WTC11 (cell line): ENCODE measurements around the gene FGF6. TPM values are rescaled to one million over a fixed set of nuclear protein-coding genes. Genes with fewer than 3 reads are reported as not detected.

ENCODE experiments used
- ATAC-seq: fragments of 200-7000 bp; cut with Tn5 transposase; 2 replicates; pipeline ENCODE4 v1.10.0; 2021; ENCODE audit warnings: mild to moderate bottlenecking, moderate library complexity
- CTCF ChIA-PET: fragments of 300-600 bp; sonication (Branson Sonifier 250); formaldehyde crosslinking; loops from one replicate; lab custom pipeline; 2021; ENCODE audit warnings: antibody characterized with exemption; lab: Charles Lee
- POLR2A ChIA-PET: fragments of 350-600 bp; sonication (Branson Sonifier 250); formaldehyde crosslinking; loops from one replicate; lab custom pipeline; 2021; ENCODE audit warnings: antibody characterized with exemption; lab: Charles Lee
- DNase-seq: peaks from one replicate; pipeline ENCODE4 v3.0.0; 2021; ENCODE audit warnings: low spot score
- H3K27ac Mint-ChIP-seq: 2 replicates; pipeline ENCODE4 v1.8.0; 2021; ENCODE audit warnings: mixed read lengths
- H3K27me3 Mint-ChIP-seq: 2 replicates; pipeline ENCODE4 v1.8.0; 2021; ENCODE audit warnings: low read depth, mild to moderate bottlenecking, moderate library complexity, mixed read lengths
- H3K36me3 Mint-ChIP-seq: 2 replicates; pipeline ENCODE4 v1.8.0; 2021; ENCODE audit warnings: mixed read lengths
- H3K4me1 Mint-ChIP-seq: 2 replicates; pipeline ENCODE4 v1.8.0; 2022; ENCODE audit warnings: mixed read lengths
- H3K4me3 Mint-ChIP-seq: 2 replicates; pipeline ENCODE4 v1.8.0; 2021; ENCODE audit warnings: mild to moderate bottlenecking, moderate library complexity, mixed read lengths
- H3K9me3 Mint-ChIP-seq: 2 replicates; pipeline ENCODE4 v1.8.0; 2021; ENCODE audit warnings: mixed read lengths
- FOXK1 ChIP-seq: sonication (generic); formaldehyde crosslinking; IDR thresholded peaks from 2 replicates; pipeline ENCODE4 v1.8.0; 2022; ENCODE audit warnings: mild to moderate bottlenecking, moderate library complexity, missing genetic modification reagents
- IRF2 ChIP-seq: sonication (generic); formaldehyde crosslinking; IDR thresholded peaks from 2 replicates; pipeline ENCODE4 v1.8.0; 2022; ENCODE audit warnings: low read depth, missing genetic modification reagents, borderline replicate concordance
- JAZF1 ChIP-seq: fragments of 250-450 bp; sonication (Bioruptor Pico); IDR thresholded peaks from 2 replicates; pipeline ENCODE4 v1.9.0; 2021; ENCODE audit warnings: moderate library complexity, mild to moderate bottlenecking, inconsistent platforms
- JUN ChIP-seq: sonication (generic); formaldehyde crosslinking; IDR thresholded peaks from 2 replicates; pipeline ENCODE4 v1.8.0; 2023; ENCODE audit warnings: mild to moderate bottlenecking, missing genetic modification reagents
- NFATC4 ChIP-seq: fragments of 250-450 bp; sonication (Bioruptor Pico); IDR thresholded peaks from 2 replicates; pipeline ENCODE4 v1.9.0; 2021; ENCODE audit warnings: mild to moderate bottlenecking
- NFE2L1 ChIP-seq: sonication (generic); formaldehyde crosslinking; IDR thresholded peaks from 2 replicates; pipeline ENCODE4 v1.8.1; 2023; ENCODE audit warnings: missing genetic modification reagents
- NFYB ChIP-seq: sonication (generic); formaldehyde crosslinking; conservative IDR thresholded peaks from 2 replicates; pipeline ENCODE4 v1.8.0; 2022; ENCODE audit warnings: low read depth, missing genetic modification reagents
- NR1H2 ChIP-seq: sonication (generic); formaldehyde crosslinking; IDR thresholded peaks from 2 replicates; pipeline ENCODE4 v1.9.0; 2021; ENCODE audit warnings: mild to moderate bottlenecking, moderate library complexity, missing genetic modification reagents
- NR2C2 ChIP-seq: sonication (generic); formaldehyde crosslinking; IDR thresholded peaks from 2 replicates; pipeline ENCODE4 v1.8.0; 2022; ENCODE audit warnings: mild to moderate bottlenecking, missing genetic modification reagents
- OVOL2 ChIP-seq: fragments of 250-450 bp; sonication (Bioruptor Pico); IDR thresholded peaks from 2 replicates; pipeline ENCODE4 v1.9.0; 2021; ENCODE audit warnings: mild to moderate bottlenecking, borderline replicate concordance
- SMAD3 ChIP-seq: sonication (generic); formaldehyde crosslinking; IDR thresholded peaks from 2 replicates; pipeline ENCODE4 v1.8.0; 2022; ENCODE audit warnings: missing genetic modification reagents, mild to moderate bottlenecking, borderline replicate concordance
- SMAD4 ChIP-seq: sonication (generic); formaldehyde crosslinking; IDR thresholded peaks from 2 replicates; pipeline ENCODE4 v1.8.0; 2022; ENCODE audit warnings: mild to moderate bottlenecking, missing genetic modification reagents
- TEAD4 ChIP-seq: sonication (generic); formaldehyde crosslinking; IDR thresholded peaks from 2 replicates; pipeline ENCODE4 v1.8.0; 2022; ENCODE audit warnings: mild to moderate bottlenecking, missing genetic modification reagents
- ZNF423 ChIP-seq: fragments of 250-450 bp; sonication (Bioruptor Pico); IDR thresholded peaks from 2 replicates; pipeline ENCODE4 v2.1.2; 2022; ENCODE audit warnings: mild to moderate bottlenecking, moderate library complexity
- total RNA-seq: library from RNA; stranded (reverse); gene quantifications from 3 replicates; pipeline ENCODE4 v1.2.3, GENCODE V29; 2021
- TF ChIP-seq, protein P1 (sequence below): sonication (generic); formaldehyde crosslinking; IDR thresholded peaks from 2 replicates; pipeline ENCODE4 v1.8.1; 2022; ENCODE audit warnings: mild to moderate bottlenecking, moderate library complexity, missing genetic modification reagents
- TF ChIP-seq, protein P2 (sequence below): sonication (generic); formaldehyde crosslinking; IDR thresholded peaks from 2 replicates; pipeline ENCODE4 v1.8.0; 2022; ENCODE audit warnings: mild to moderate bottlenecking, missing genetic modification reagents
- TF ChIP-seq, protein P3 (sequence below): fragments of 250-450 bp; sonication (Bioruptor Pico); IDR thresholded peaks from 2 replicates; pipeline ENCODE4 v1.9.0; 2021; ENCODE audit warnings: mild to moderate bottlenecking, borderline replicate concordance
- TF ChIP-seq, protein P4 (sequence below): sonication (generic); formaldehyde crosslinking; IDR thresholded peaks from 2 replicates; pipeline ENCODE4 v1.8.1; 2023; ENCODE audit warnings: mild to moderate bottlenecking, missing genetic modification reagents
- TF ChIP-seq, protein P5 (sequence below): sonication (generic); formaldehyde crosslinking; IDR thresholded peaks from 2 replicates; pipeline ENCODE4 v1.8.0; 2022; ENCODE audit warnings: mild to moderate bottlenecking, missing genetic modification reagents
- TF ChIP-seq, protein P6 (sequence below): sonication (generic); formaldehyde crosslinking; IDR thresholded peaks from 2 replicates; pipeline ENCODE4 v1.8.1; 2022; ENCODE audit warnings: mild to moderate bottlenecking, missing genetic modification reagents, moderate library complexity, borderline replicate concordance
- TF ChIP-seq, protein P7 (sequence below): sonication (generic); formaldehyde crosslinking; IDR thresholded peaks from 2 replicates; pipeline ENCODE4 v1.8.1; 2022; ENCODE audit warnings: low read depth, mild to moderate bottlenecking, moderate library complexity, missing genetic modification reagents, borderline replicate concordance
- TF ChIP-seq, protein P8 (sequence below): fragments of 250-450 bp; sonication (Bioruptor Pico); IDR thresholded peaks from 2 replicates; pipeline ENCODE4 v1.9.0; 2021; ENCODE audit warnings: mild to moderate bottlenecking
- TF ChIP-seq, protein P9 (sequence below): sonication (generic); formaldehyde crosslinking; conservative IDR thresholded peaks from 2 replicates; pipeline ENCODE4 v1.8.1; 2022; ENCODE audit warnings: mild to moderate bottlenecking, missing genetic modification reagents

Gene FGF6
- total RNA-seq, 1 experiment from 2014 or later, result not detected

DNA sequence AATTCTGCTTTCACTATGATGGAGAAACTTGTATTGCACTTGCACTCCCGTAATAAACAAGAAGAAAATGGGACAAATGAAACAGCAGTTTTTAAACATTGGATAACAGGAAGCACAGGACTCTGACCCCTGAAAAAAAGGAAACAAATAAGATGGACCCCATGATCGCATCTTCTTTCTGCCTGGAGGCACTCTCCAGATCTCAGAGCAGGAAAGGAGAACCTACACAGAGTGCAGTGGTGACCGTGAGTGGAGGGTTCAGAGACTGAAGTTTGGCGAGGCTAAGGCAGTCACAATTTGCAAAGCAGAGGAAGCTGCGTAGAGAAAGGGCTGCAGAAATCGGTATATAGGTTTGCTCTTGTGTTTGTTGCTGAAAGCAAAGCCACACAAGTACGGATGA, 6.1 kb upstream of the FGF6 start:
- no peaks in the 10 kb centered on the region; the same call in 1 of the 2 replicates for H3K36me3 Mint-ChIP-seq
- H3K4me3 Mint-ChIP-seq, result no peak overlapping the region
- H3K9me3 Mint-ChIP-seq, result peaks cover 12% of the 10 kb centered on the region
- H3K27me3 Mint-ChIP-seq, result peaks cover 18% of the 10 kb centered on the region
- H3K4me1 Mint-ChIP-seq, result peaks cover 37% of the 10 kb centered on the region
- TF ChIP-seq, protein P1, sequence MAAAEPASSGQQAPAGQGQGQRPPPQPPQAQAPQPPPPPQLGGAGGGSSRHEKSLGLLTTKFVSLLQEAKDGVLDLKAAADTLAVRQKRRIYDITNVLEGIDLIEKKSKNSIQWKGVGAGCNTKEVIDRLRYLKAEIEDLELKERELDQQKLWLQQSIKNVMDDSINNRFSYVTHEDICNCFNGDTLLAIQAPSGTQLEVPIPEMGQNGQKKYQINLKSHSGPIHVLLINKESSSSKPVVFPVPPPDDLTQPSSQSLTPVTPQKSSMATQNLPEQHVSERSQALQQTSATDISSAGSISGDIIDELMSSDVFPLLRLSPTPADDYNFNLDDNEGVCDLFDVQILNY (CRISPR knock-in tag), result no peak
- TF ChIP-seq NR2C2 (CRISPR knock-in tag) (no peak), SMAD3 (no peak), NFE2L1 (CRISPR knock-in tag) (no peak), IRF2 (CRISPR knock-in tag) (no peak), JAZF1 (CRISPR knock-in tag) (no peak), SMAD4 (CRISPR knock-in tag) (no peak), TEAD4 (no peak), NR1H2 (no peak), FOXK1 (CRISPR knock-in tag) (no peak), ZNF423 (CRISPR knock-in tag) (no peak), JUN (CRISPR knock-in tag) (no peak), NFATC4 (CRISPR knock-in tag) (no peak), NFYB (no peak)
- TF ChIP-seq, protein P2, sequence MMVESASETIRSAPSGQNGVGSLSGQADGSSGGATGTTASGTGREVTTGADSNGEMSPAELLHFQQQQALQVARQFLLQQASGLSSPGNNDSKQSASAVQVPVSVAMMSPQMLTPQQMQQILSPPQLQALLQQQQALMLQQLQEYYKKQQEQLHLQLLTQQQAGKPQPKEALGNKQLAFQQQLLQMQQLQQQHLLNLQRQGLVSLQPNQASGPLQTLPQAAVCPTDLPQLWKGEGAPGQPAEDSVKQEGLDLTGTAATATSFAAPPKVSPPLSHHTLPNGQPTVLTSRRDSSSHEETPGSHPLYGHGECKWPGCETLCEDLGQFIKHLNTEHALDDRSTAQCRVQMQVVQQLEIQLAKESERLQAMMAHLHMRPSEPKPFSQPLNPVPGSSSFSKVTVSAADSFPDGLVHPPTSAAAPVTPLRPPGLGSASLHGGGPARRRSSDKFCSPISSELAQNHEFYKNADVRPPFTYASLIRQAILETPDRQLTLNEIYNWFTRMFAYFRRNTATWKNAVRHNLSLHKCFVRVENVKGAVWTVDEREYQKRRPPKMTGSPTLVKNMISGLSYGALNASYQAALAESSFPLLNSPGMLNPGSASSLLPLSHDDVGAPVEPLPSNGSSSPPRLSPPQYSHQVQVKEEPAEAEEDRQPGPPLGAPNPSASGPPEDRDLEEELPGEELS (CRISPR knock-in tag), result no peak
- TF ChIP-seq, protein P3, sequence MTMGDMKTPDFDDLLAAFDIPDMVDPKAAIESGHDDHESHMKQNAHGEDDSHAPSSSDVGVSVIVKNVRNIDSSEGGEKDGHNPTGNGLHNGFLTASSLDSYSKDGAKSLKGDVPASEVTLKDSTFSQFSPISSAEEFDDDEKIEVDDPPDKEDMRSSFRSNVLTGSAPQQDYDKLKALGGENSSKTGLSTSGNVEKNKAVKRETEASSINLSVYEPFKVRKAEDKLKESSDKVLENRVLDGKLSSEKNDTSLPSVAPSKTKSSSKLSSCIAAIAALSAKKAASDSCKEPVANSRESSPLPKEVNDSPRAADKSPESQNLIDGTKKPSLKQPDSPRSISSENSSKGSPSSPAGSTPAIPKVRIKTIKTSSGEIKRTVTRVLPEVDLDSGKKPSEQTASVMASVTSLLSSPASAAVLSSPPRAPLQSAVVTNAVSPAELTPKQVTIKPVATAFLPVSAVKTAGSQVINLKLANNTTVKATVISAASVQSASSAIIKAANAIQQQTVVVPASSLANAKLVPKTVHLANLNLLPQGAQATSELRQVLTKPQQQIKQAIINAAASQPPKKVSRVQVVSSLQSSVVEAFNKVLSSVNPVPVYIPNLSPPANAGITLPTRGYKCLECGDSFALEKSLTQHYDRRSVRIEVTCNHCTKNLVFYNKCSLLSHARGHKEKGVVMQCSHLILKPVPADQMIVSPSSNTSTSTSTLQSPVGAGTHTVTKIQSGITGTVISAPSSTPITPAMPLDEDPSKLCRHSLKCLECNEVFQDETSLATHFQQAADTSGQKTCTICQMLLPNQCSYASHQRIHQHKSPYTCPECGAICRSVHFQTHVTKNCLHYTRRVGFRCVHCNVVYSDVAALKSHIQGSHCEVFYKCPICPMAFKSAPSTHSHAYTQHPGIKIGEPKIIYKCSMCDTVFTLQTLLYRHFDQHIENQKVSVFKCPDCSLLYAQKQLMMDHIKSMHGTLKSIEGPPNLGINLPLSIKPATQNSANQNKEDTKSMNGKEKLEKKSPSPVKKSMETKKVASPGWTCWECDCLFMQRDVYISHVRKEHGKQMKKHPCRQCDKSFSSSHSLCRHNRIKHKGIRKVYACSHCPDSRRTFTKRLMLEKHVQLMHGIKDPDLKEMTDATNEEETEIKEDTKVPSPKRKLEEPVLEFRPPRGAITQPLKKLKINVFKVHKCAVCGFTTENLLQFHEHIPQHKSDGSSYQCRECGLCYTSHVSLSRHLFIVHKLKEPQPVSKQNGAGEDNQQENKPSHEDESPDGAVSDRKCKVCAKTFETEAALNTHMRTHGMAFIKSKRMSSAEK (CRISPR knock-in tag), result no peak
- TF ChIP-seq, protein P4, sequence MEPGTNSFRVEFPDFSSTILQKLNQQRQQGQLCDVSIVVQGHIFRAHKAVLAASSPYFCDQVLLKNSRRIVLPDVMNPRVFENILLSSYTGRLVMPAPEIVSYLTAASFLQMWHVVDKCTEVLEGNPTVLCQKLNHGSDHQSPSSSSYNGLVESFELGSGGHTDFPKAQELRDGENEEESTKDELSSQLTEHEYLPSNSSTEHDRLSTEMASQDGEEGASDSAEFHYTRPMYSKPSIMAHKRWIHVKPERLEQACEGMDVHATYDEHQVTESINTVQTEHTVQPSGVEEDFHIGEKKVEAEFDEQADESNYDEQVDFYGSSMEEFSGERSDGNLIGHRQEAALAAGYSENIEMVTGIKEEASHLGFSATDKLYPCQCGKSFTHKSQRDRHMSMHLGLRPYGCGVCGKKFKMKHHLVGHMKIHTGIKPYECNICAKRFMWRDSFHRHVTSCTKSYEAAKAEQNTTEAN (CRISPR knock-in tag), result no peak
- no peak for ATAC-seq
- no peak for DNase-seq
- CTCF ChIA-PET, result interaction anchor here (0.9 kb wide), 1 partner anchor 403 kb away, joined by 4 read pairs; no protein-coding TSS in a partner anchor
- POLR2A ChIA-PET, result no interaction called here
- H3K27ac Mint-ChIP-seq, result peak overlapping the region; percentile 54; the same call in 1 of the 2 replicates

DNA sequence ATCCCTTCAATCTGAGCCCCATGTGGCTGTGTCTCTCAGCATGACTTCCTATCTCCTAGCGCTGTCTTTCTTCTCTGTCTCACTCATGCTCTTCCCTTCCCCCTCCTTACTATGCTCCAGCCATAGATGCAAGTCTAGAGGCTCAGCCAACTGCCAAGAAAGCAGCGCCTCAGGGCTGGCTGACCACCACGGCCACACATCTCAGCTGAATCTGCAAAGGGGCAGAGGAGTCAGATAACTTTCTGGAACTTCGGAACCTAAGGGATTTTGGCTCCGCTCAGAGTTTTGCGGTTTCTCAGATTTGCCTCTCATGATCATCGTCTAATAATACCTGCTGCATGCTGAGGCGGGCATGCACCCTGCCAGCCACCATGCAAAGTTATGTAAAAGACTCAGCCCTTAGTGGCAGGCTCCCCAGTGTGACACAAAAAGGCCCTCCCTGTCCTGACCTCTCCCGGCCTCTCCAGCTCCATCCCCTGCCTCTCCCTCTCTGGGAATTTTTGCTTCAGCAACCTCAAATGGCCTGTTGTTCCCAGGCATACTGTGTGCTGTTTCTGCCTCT, 5.0 kb upstream of the FGF6 start:
- H3K36me3 Mint-ChIP-seq, result no peaks in the 10 kb centered on the region; the same call in 1 of the 2 replicates
- POLR2A ChIA-PET, result no interaction called here
- CTCF ChIA-PET, result interaction anchor here (1.0 kb wide), 1 partner anchor 9 kb away, joined by 3 read pairs; no protein-coding TSS in a partner anchor
- DNase-seq, result peak; percentile 37
- H3K9me3 Mint-ChIP-seq, result peaks cover 12% of the 10 kb centered on the region
- peak; percentile 82 for ATAC-seq
- peak overlapping the region; percentile 85 for H3K27ac Mint-ChIP-seq
- H3K4me1 Mint-ChIP-seq, result peaks cover 40% of the 10 kb centered on the region
- peaks cover 18% of the 10 kb centered on the region for H3K27me3 Mint-ChIP-seq
- peak overlapping the region; percentile 53 for H3K4me3 Mint-ChIP-seq
- TF ChIP-seq, protein P5, sequence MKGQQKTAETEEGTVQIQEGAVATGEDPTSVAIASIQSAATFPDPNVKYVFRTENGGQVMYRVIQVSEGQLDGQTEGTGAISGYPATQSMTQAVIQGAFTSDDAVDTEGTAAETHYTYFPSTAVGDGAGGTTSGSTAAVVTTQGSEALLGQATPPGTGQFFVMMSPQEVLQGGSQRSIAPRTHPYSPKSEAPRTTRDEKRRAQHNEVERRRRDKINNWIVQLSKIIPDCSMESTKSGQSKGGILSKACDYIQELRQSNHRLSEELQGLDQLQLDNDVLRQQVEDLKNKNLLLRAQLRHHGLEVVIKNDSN (CRISPR knock-in tag), result no peak
- TF ChIP-seq, protein P6, sequence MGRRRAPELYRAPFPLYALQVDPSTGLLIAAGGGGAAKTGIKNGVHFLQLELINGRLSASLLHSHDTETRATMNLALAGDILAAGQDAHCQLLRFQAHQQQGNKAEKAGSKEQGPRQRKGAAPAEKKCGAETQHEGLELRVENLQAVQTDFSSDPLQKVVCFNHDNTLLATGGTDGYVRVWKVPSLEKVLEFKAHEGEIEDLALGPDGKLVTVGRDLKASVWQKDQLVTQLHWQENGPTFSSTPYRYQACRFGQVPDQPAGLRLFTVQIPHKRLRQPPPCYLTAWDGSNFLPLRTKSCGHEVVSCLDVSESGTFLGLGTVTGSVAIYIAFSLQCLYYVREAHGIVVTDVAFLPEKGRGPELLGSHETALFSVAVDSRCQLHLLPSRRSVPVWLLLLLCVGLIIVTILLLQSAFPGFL, result no peak
- TF ChIP-seq OVOL2 (CRISPR knock-in tag), result no peak
- TF ChIP-seq IRF2 (CRISPR knock-in tag), result no peak
- no peak for TF ChIP-seq NR2C2 (CRISPR knock-in tag)
- TF ChIP-seq, protein P7, sequence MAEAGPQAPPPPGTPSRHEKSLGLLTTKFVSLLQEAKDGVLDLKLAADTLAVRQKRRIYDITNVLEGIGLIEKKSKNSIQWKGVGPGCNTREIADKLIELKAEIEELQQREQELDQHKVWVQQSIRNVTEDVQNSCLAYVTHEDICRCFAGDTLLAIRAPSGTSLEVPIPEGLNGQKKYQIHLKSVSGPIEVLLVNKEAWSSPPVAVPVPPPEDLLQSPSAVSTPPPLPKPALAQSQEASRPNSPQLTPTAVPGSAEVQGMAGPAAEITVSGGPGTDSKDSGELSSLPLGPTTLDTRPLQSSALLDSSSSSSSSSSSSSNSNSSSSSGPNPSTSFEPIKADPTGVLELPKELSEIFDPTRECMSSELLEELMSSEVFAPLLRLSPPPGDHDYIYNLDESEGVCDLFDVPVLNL (CRISPR knock-in tag), result no peak
- TF ChIP-seq, protein P8, sequence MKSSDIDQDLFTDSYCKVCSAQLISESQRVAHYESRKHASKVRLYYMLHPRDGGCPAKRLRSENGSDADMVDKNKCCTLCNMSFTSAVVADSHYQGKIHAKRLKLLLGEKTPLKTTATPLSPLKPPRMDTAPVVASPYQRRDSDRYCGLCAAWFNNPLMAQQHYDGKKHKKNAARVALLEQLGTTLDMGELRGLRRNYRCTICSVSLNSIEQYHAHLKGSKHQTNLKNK (CRISPR knock-in tag), result no peak
- 0 out of 2 replicates have a peak, but pooled peaks have one; percentile 33 for TF ChIP-seq NFE2L1 (CRISPR knock-in tag)
- TF ChIP-seq, protein P9, sequence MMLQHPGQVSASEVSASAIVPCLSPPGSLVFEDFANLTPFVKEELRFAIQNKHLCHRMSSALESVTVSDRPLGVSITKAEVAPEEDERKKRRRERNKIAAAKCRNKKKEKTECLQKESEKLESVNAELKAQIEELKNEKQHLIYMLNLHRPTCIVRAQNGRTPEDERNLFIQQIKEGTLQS (CRISPR knock-in tag), result no peak
